NT2/D1 (cell line): ENCODE measurements around the gene TTBK2.

Experiments
- SUZ12 ChIP-seq: IDR thresholded peaks from 2 replicates; pipeline ENCODE4 v1.6.1; 2011; ENCODE audit not compliant: insufficient read length, insufficient read depth; ENCODE audit errors: extremely low read depth
- YY1 ChIP-seq: IDR thresholded peaks from 2 replicates; pipeline ENCODE4 v1.6.1; 2011; ENCODE audit not compliant: insufficient read length, insufficient read depth

DNA sequence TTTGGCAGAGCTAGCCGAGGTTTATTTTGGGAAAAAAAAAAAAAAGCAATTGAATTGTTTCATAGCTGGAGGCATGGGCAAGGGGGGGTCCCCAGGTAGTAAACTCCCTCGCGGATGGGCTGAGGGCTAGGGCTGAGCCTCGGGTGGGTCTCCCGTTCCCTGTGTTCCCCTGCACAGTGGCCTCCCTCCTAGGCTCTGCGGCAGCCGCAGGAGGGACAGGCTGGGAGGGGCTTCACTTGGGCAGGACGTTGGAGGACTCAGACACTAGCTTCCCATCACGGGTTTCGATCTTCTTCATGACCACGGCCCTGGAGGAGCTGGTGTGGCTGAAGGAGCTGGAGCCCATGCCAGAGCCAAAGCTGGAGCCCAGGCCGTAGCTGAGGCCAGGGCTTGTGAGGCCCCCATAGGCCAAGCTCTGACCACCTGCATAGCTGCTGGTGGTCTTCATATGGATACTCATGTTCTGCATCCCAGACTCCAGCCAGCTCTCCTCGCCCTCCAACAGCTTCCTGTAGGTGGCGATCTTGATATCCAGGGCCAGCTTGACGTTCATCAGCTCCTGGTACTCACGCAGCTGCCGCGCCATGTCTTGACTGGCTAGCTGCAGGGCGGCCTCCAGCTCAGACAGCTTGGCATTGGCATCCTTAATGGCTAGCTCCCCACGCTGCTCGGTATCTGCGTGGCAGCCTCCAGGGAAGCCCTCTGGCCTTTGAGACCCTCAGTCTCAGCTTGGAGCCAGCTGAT is 119.7 kb downstream of the TTBK2 start:
- no peak for TF ChIP-seq YY1
- TF ChIP-seq SUZ12 = no peak
